HEK293 (cell line): Measurements from ENCODE around the gene MBD6.

Experiments used
- CTCF ChIA-PET: fragments of 350-600 bp; formaldehyde crosslinking; extraction: SDS; loops from one replicate; lab custom pipeline; 2021; ENCODE audit warnings: antibody characterized with exemption; lab: Yijun Ruan, JAX
- POLR2A ChIA-PET: fragments of 300-600 bp; formaldehyde crosslinking; extraction: SDS; loops from one replicate; lab custom pipeline; 2020; ENCODE audit warnings: antibody characterized with exemption, inconsistent platforms; lab: Yijun Ruan, JAX
- H3K27ac ChIP-seq: fragments of 200-500 bp; sonication (Bioruptor generic); 2 replicates; pipeline ENCODE4 v1.5.1; 2014; ENCODE audit warnings: low read depth, low read length, control low read depth, inconsistent platforms; ENCODE audit errors: extremely low read depth
- H3K36me3 ChIP-seq, 2 experiments: fragments of 200-500 bp in 1 of 2; sonication (Bioruptor generic) in 1 of 2; 1 replicate in 1 of 2; 2 replicates in 1 of 2; pipeline ENCODE4 v1.5.1; 2014 to 2017; ENCODE audit warnings: inconsistent platforms in 2 of 2, low read length in 2 of 2; ENCODE audit not compliant: control insufficient read depth in 2 of 2, insufficient read depth in 1 of 2
- H3K4me1 ChIP-seq: fragments of 200-500 bp; sonication (Bioruptor generic); 2 replicates; pipeline ENCODE4 v1.5.1; 2014; ENCODE audit warnings: mild to moderate bottlenecking, low read length, inconsistent platforms; ENCODE audit not compliant: control insufficient read depth, insufficient read depth
- H3K4me3 ChIP-seq: 2 replicates; pipeline ENCODE4 v1.5.1; 2011; ENCODE audit warnings: low read depth, mild to moderate bottlenecking, control low read depth, low read length, moderate library complexity
- H3K9me3 ChIP-seq: fragments of 200-500 bp; sonication (Bioruptor generic); 2 replicates; pipeline ENCODE4 v1.5.1; 2014; ENCODE audit warnings: low read depth, low read length, inconsistent platforms; ENCODE audit not compliant: control insufficient read depth, insufficient read depth
- HOXC10 ChIP-seq: sonication (generic); formaldehyde crosslinking; IDR thresholded peaks from 2 replicates; pipeline ENCODE4 v1.8.1; 2023; ENCODE audit warnings: mild to moderate bottlenecking, missing genetic modification reagents
- RBAK ChIP-seq: fragments of 450-650 bp; formaldehyde crosslinking; IDR thresholded peaks from 2 replicates; pipeline ENCODE4 v1.5.1; 2016; ENCODE audit warnings: missing biosample characterization, missing genetic modification characterization
- ZBTB20 ChIP-seq: fragments of 450-650 bp; formaldehyde crosslinking; IDR thresholded peaks from 2 replicates; pipeline ENCODE4 v1.5.1; 2016; ENCODE audit warnings: missing biosample characterization, missing genetic modification characterization
- ZFP69B ChIP-seq: fragments of 450-650 bp; formaldehyde crosslinking; IDR thresholded peaks from 2 replicates; pipeline ENCODE4 v1.5.1; 2016; ENCODE audit warnings: missing biosample characterization, missing genetic modification characterization
- ZIC2 ChIP-seq: fragments of 450-650 bp; formaldehyde crosslinking; IDR thresholded peaks from 2 replicates; pipeline ENCODE4 v1.5.1; 2016; ENCODE audit warnings: missing biosample characterization, missing genetic modification characterization
- ZNF292 ChIP-seq: fragments of 450-650 bp; formaldehyde crosslinking; IDR thresholded peaks from 2 replicates; pipeline ENCODE4 v1.5.1; 2016; ENCODE audit warnings: low read depth, missing biosample characterization, missing genetic modification characterization, borderline replicate concordance
- ZNF311 ChIP-seq: fragments of 450-650 bp; formaldehyde crosslinking; IDR thresholded peaks from 2 replicates; pipeline ENCODE4 v1.5.1; 2017; ENCODE audit warnings: missing biosample characterization, missing genetic modification characterization, borderline replicate concordance
- ZNF324 ChIP-seq: fragments of 450-650 bp; formaldehyde crosslinking; IDR thresholded peaks from 2 replicates; pipeline ENCODE4 v1.5.1; 2016; ENCODE audit warnings: missing biosample characterization, missing genetic modification characterization
- ZNF335 ChIP-seq: fragments of 450-650 bp; formaldehyde crosslinking; conservative IDR thresholded peaks from 2 replicates; pipeline ENCODE4 v1.5.1; 2016; ENCODE audit warnings: missing biosample characterization, missing genetic modification characterization
- ZNF341 ChIP-seq: fragments of 450-650 bp; formaldehyde crosslinking; IDR thresholded peaks from 2 replicates; pipeline ENCODE4; 2016; ENCODE audit warnings: low read depth, missing biosample characterization, missing genetic modification characterization
- ZNF350 ChIP-seq: fragments of 450-650 bp; formaldehyde crosslinking; IDR thresholded peaks from 2 replicates; pipeline ENCODE4 v1.5.0; 2017; ENCODE audit warnings: missing biosample characterization, mild to moderate bottlenecking, missing genetic modification characterization
- ZNF433 ChIP-seq: fragments of 450-650 bp; formaldehyde crosslinking; IDR thresholded peaks from 2 replicates; pipeline ENCODE4 v1.5.1; 2016; ENCODE audit warnings: missing biosample characterization, missing genetic modification characterization, low read depth
- ZNF501 ChIP-seq: fragments of 450-650 bp; formaldehyde crosslinking; IDR thresholded peaks from 2 replicates; pipeline ENCODE4 v1.5.1; 2016; ENCODE audit warnings: missing biosample characterization, missing genetic modification characterization
- ZNF621 ChIP-seq: fragments of 450-650 bp; formaldehyde crosslinking; IDR thresholded peaks from 2 replicates; pipeline ENCODE4 v1.5.1; 2017; ENCODE audit warnings: missing biosample characterization, missing genetic modification characterization
- ZNF629 ChIP-seq: fragments of 450-650 bp; formaldehyde crosslinking; IDR thresholded peaks from 2 replicates; pipeline ENCODE4 v1.5.1; 2017; ENCODE audit warnings: missing biosample characterization, missing genetic modification characterization
- ZSCAN30 ChIP-seq: fragments of 450-650 bp; IDR thresholded peaks from 2 replicates; pipeline ENCODE4 v1.5.1; 2018; ENCODE audit warnings: missing biosample characterization, mild to moderate bottlenecking, missing genetic modification characterization, moderate library complexity
- TF ChIP-seq, protein P1 (sequence below): fragments of 450-650 bp; formaldehyde crosslinking; IDR thresholded peaks from 2 replicates; pipeline ENCODE4 v1.5.1; 2016; ENCODE audit warnings: missing biosample characterization, missing genetic modification characterization
- TF ChIP-seq, protein P2 (sequence below): fragments of 450-650 bp; formaldehyde crosslinking; IDR thresholded peaks from 2 replicates; pipeline ENCODE4 v1.5.1; 2016; ENCODE audit warnings: missing biosample characterization, missing genetic modification characterization
- TF ChIP-seq, protein P3 (sequence below): fragments of 450-650 bp; formaldehyde crosslinking; IDR thresholded peaks from 2 replicates; pipeline ENCODE4 v1.5.1; 2017; ENCODE audit warnings: missing biosample characterization, missing genetic modification characterization

Gene MBD6

DNA sequence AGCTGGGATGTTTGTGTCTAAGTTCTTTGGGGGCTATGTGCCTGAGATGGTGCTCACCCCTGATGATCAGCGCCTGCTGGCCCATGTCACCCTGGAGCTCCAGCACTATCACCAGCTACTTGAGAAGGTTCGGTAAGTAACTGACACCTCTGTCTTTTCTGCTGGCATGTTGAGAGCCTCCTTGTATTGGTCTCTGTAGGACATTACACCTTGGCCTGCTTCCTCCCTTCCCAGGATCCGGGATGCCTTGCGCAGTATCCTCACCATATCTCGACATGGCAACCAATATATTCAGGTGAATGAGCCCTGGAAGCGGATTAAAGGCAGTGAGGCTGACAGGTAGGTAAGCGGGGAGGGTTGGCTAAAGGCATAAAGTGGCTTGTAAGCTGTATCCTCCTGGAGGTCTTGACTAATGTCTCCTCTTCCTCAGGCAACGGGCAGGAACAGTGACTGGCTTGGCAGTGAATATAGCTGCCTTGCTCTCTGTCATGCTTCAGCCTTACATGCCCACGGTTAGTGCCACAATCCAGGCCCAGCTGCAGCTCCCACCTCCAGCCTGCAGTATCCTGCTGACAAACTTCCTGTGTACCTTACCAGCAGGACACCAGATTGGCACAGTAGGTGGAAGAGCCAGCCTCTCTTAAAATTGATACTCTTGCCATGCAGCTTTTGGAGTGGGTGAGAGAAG lies 7.8 kb upstream of the MBD6 start:
- POLR2A ChIA-PET, result interaction anchor here (1.0 to 2.4 kb wide), 4 partner anchors 11 to 18 kb away, joined by 3 to 15 read pairs (median 3); no protein-coding TSS in a partner anchor

DNA sequence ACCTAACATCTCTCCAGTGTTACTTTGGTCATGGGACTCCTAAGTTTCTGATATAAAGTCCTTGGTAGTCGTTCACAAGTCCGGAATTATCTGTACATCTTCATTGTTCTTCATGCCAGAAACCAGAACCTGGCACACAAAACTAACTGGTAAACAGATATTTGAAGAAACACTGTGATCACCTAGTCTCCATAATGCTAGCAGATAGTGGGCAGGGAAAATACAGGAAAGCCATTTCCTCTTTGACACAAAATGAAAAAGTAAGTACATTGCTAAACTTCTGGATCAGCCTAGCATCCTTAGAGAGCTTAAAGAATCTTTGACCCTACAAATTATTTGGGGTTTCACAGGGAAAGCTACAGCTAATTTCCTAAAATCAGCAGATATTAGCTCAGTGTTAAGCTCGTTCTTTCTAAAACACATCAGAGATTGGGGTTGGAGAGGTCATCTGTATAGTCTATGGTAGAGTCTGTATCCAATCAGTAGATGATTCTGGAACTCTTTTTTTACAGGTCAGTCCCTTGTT lies 7.2 kb upstream of the MBD6 start:
- no peaks in the 10 kb centered on the region for H3K4me1 ChIP-seq
- H3K36me3 ChIP-seq, result peaks cover 48 to 85% of the 10 kb centered on the region in 2 experiments
- no peak overlapping the region for H3K4me3 ChIP-seq
- POLR2A ChIA-PET, result interaction anchor here (1.5 to 2.4 kb wide), 2 partner anchors 12 to 18 kb away, joined by 3 to 15 read pairs; no protein-coding TSS in a partner anchor
- H3K27ac ChIP-seq, result no peak overlapping the region
- no peaks in the 10 kb centered on the region for H3K9me3 ChIP-seq
- CTCF ChIA-PET, result interaction anchor here (0.6 to 1.1 kb wide), 4 partner anchors 53 to 880 kb away, joined by 3 to 5 read pairs (median 4); no protein-coding TSS in a partner anchor
- no peak for TF ChIP-seq ZBTB20 (tag by site-specific recombination)
- TF ChIP-seq, protein P1, sequence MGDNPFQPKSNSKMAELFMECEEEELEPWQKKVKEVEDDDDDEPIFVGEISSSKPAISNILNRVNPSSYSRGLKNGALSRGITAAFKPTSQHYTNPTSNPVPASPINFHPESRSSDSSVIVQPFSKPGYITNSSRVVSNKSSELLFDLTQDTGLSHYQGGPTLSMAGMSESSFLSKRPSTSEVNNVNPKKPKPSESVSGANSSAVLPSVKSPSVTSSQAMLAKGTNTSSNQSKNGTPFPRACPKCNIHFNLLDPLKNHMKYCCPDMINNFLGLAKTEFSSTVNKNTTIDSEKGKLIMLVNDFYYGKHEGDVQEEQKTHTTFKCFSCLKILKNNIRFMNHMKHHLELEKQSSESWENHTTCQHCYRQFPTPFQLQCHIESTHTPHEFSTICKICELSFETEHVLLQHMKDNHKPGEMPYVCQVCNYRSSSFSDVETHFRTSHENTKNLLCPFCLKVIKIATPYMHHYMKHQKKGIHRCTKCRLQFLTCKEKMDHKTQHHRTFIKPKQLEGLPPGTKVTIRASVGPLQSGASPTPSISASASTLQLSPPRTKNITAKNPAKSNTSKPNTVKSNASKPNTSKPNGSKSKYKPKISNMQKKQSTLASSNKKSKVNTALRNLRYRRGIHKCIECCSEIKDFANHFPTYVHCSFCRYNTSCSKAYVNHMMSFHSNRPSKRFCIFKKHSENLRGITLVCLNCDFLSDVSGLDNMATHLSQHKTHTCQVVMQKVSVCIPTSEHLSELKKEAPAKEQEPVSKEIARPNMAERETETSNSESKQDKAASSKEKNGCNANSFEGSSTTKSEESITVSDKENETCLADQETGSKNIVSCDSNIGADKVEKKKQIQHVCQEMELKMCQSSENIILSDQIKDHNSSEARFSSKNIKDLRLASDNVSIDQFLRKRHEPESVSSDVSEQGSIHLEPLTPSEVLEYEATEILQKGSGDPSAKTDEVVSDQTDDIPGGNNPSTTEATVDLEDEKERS (tag by site-specific recombination), result no peak
- no peak for TF ChIP-seq ZNF350 (tag by site-specific recombination)

More for the DNA sequence above, 7.8 kb upstream of the MBD6 start:
- Histone ChIP-seq H3K4me1 (no peaks in the 10 kb centered on the region), H3K36me3 (peaks cover 48 to 90% of the 10 kb centered on the region in 2 experiments), H3K27ac (no peak overlapping the region; the same call in 1 of the 2 replicates), H3K9me3 (no peaks in the 10 kb centered on the region), H3K4me3 (no peak overlapping the region)
- CTCF ChIA-PET, result interaction anchor here (0.5 to 0.9 kb wide), 3 partner anchors 18 to 59 kb away, joined by 3 to 4 read pairs (median 4); no protein-coding TSS in a partner anchor
- TF ChIP-seq ZIC2 (tag by site-specific recombination) (peak; percentile 95), ZNF335 (tag by site-specific recombination) (no peak), HOXC10 (CRISPR knock-in tag) (no peak), ZNF621 (tag by site-specific recombination) (no peak), ZSCAN30 (tag by site-specific recombination) (no peak), ZNF501 (tag by site-specific recombination) (no peak), ZNF324 (tag by site-specific recombination) (no peak), ZNF350 (tag by site-specific recombination) (no peak), ZNF341 (tag by site-specific recombination) (peak; percentile 33; the same call in 1 of the 2 replicates), ZNF311 (tag by site-specific recombination) (no peak), ZNF433 (tag by site-specific recombination) (no peak), ZFP69B (tag by site-specific recombination) (no peak), RBAK (tag by site-specific recombination) (no peak), ZNF629 (tag by site-specific recombination) (no peak), ZNF292 (tag by site-specific recombination) (no peak)
- TF ChIP-seq, protein P2, sequence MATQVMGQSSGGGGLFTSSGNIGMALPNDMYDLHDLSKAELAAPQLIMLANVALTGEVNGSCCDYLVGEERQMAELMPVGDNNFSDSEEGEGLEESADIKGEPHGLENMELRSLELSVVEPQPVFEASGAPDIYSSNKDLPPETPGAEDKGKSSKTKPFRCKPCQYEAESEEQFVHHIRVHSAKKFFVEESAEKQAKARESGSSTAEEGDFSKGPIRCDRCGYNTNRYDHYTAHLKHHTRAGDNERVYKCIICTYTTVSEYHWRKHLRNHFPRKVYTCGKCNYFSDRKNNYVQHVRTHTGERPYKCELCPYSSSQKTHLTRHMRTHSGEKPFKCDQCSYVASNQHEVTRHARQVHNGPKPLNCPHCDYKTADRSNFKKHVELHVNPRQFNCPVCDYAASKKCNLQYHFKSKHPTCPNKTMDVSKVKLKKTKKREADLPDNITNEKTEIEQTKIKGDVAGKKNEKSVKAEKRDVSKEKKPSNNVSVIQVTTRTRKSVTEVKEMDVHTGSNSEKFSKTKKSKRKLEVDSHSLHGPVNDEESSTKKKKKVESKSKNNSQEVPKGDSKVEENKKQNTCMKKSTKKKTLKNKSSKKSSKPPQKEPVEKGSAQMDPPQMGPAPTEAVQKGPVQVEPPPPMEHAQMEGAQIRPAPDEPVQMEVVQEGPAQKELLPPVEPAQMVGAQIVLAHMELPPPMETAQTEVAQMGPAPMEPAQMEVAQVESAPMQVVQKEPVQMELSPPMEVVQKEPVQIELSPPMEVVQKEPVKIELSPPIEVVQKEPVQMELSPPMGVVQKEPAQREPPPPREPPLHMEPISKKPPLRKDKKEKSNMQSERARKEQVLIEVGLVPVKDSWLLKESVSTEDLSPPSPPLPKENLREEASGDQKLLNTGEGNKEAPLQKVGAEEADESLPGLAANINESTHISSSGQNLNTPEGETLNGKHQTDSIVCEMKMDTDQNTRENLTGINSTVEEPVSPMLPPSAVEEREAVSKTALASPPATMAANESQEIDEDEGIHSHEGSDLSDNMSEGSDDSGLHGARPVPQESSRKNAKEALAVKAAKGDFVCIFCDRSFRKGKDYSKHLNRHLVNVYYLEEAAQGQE, result no peak
- TF ChIP-seq, protein P3, sequence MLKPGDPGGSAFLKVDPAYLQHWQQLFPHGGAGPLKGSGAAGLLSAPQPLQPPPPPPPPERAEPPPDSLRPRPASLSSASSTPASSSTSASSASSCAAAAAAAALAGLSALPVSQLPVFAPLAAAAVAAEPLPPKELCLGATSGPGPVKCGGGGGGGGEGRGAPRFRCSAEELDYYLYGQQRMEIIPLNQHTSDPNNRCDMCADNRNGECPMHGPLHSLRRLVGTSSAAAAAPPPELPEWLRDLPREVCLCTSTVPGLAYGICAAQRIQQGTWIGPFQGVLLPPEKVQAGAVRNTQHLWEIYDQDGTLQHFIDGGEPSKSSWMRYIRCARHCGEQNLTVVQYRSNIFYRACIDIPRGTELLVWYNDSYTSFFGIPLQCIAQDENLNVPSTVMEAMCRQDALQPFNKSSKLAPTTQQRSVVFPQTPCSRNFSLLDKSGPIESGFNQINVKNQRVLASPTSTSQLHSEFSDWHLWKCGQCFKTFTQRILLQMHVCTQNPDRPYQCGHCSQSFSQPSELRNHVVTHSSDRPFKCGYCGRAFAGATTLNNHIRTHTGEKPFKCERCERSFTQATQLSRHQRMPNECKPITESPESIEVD, result no peak
